GM23248 (cell line): ENCODE results near the gene HOXC9.

ENCODE experiments used
- EZH2 ChIP-seq: fragments of 200-600 bp; sonication (generic); IDR thresholded peaks from 2 replicates; pipeline ENCODE4 v1.6.1; 2018; ENCODE audit warnings: antibody characterized with exemption, mild to moderate bottlenecking; ENCODE audit not compliant: insufficient read depth, poor library complexity, severe bottlenecking
- EZH2phosphoT487 ChIP-seq: fragments of 200-600 bp; sonication (generic); IDR thresholded peaks from 2 replicates; pipeline ENCODE4 v1.6.1; 2018; ENCODE audit warnings: antibody characterized with exemption, moderate library complexity, mild to moderate bottlenecking, low read depth; ENCODE audit not compliant: insufficient read depth

DNA sequence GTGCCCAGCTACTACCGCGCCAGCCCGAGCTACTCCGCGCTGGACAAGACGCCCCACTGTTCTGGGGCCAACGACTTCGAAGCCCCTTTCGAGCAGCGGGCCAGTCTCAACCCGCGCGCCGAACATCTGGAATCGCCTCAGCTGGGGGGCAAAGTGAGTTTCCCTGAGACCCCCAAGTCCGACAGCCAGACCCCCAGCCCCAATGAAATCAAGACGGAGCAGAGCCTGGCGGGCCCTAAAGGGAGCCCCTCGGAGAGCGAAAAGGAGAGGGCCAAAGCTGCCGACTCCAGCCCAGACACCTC, 14.3 kb upstream of the HOXC9 start:
- TF ChIP-seq EZH2phosphoT487 (no peak), EZH2 (peak; percentile 94)
